HG02970 (cell line): ENCODE results near the gene CEBPB.
"Not testable (repeated sequence)": the region's sequence is repeated elsewhere in the genome, so short reads cannot be mapped to it uniquely, and the experiment has no call there.

Experiments
- ATAC-seq: cut with Tn5 transposase; IDR thresholded peaks from one replicate; pipeline ENCODE4 v1.9.1; 2021; ENCODE audit warnings: mild to moderate bottlenecking, moderate library complexity, moderate number of reproducible peaks; ENCODE audit not compliant: unreplicated experiment, low FRiP score

Gene CEBPB

DNA sequence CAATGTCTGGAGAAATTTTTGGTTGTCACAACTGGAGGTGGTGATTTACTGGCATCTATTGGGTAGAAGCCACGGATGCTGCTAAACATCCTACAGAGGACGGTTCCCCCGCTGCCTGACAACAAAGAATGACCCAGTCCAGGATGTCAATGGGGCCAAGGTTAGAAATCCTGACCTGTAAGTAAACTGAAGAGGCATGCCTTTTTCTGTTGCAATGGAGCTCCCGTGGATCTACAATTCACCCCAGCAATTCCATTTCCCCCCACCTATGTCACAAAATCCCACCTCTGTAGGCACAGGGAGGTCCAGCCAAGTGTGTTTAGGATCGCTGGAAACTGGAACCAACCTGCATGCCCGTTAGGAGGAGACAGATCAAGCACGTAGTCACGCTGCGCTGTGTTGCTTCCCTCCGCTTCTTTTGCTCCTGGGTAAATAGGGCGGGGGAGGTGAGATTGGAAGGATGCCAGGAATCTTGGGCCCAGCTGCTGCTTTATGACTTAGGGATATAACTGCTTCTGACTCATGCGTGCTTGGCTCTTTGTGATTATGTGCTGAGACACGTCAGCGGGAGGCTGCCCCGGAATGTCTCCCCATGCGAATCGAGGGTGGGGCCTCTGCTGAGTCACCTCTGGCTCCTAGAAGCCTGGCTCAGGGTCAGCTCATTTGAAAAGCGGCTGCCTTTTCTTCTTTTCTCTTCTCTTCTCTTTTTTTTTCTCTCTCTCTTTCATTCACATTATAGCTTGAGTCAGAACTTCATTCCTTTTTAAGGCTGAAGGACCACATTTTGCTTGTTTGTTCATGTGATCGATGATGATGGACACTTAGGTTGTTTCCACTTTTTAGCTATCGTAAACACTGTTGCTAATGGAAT, 24.7 kb upstream of the CEBPB start:
- no peak for ATAC-seq

DNA sequence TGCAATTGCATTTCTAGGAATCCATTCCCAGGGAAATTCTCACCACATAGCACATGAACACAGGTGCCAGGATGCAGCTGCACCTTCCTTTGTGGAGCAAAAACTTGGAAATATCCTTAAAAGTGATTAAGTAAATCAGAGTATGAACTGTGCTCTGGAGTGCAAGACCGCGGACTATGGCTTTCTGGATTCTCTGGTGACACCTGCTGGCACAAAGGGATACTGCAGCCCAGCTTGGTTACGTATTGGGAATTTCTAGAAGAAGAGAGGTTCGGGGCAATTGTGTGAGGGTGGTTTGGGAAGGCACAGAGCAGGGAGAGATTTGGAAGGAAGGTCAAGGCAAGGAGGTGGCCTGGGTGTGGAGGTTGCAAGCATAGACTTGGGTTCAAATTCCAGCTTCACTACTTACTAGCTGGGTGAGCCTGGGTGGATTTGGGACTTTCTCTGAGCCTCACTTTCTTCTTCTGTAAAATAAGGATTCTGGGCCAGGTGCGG, 21.3 kb upstream of the CEBPB start:
- no peak for ATAC-seq

DNA sequence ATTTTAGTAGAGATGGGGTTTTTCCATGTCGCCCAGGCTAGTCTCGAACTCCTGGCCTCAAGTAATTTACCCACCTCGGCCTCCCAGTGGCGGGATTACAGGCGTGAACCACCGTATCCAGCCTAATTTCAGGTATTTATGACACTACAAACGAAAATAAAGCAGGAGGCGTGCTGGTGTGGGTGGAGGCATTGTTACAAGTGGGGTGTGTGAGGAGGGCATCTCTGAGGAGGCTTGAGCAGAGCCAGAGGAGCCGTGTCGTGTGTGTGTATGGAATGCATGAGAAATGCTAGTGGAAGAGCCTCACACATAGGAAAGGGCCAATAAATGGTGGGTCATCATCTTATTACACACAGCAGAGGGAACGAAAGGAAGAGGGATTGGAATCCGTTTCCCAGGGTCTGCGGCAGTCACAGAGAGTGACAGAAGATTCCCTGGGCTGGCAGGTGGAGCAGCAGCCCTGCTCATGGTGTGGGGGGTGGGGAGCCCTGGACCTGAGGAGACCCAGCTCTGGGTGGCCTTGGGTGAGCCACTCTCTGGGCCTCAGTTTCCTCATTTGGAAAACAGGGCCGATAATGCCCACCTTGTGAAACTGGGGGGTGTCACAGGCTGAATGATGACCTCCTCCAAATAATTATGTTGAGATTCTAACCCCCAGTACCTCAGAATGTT, 19.9 kb upstream of the CEBPB start:
- no peak for ATAC-seq

DNA sequence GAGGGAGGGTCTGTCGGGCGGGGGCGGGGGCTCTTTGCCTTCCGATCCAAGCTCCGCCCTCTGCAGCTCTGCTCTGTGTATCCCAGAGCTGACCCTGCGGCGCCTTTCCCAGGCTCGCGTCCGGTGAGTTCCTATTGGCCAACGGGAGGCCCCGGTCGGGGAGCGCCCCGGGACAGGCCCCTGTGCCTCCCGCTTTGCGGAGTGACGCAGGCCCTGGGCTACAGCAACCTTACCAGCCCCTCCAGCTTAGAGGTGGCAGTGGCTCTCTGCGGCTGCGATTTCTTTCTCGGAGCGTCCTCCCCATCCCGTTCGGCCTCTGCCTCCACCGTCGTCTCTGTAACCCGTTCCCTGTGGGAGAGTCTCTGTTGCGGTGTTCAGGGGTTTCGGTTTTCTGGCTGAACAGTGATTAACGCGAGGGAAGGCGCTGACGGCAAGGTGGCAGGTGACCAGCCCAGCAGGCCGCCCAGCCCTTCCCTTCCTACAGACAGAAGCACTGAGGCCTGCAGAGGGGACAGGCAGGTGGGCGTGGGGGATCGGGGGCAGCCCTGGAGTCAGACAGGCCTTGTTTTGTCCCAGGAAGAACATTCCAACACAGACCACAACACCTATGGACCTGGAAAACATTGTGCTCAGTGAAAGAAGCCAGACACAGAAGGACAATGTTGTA, 18.1 kb upstream of the CEBPB start:
- no peak for ATAC-seq

DNA sequence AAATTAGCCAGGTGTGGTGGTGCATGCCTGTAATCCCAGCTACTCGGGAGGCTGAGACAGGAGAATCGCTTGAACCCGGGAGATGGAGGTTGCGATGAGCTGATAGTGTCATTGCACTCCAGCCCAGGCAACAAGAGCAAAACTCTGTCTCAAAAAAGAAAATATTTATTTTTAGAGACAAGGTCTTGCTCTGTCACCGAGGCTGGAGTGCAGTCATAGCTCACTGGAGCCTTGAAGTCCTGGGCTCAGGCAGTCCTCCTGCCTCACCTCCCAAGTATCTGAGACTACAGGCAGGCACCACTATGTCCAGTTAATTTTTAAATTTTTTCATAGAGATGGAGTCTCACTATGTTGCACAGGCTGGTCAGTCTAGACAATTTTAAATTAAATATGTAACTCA, 16.2 kb upstream of the CEBPB start:
- no peak for ATAC-seq

DNA sequence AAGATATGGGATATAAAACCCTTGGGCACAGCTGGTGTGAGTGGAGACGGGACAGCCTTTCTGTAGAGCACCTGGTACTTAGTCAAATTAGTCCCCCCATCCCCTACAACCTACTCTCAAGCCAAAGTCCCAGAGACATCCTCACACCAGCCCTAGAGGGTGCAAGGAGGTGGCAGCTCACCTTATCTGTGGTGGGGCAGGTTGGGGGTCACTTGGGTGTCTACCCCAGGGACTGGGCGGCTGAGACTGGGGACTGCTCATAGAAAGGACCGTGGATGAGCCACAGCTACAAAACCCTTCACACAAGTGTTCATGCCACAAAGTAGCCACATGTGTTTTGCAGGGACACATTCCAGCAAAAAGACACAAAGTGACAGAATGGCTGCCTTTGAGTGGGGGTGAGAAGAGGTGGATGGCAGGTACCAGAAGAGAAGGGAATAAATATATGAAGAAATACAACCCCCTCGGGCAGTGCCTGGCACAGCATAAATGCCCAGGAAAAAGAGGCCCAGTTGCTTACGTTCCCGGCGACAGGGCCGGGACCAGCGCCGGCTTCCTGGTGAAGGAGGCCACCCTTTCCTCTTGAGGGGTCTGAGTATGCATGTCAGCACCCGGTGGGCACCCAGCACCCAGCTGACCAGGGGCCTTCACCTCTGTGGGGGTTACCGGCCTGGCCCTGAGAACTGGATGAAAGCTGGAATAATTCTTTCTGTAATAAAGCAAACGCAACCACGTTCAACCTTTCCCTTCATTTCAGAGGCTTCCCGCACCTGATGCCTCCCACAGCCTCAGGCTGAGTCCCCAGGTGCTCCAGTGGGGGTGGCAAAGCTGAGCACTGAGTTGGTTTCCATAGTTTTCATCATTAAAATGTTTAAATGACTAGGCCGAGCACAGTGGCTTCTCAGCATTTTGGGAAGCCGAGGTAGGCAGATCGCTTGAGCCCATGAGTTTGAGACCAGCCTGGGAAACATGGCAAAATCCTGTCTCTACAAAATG, 14.4 kb upstream of the CEBPB start:
- no peak for ATAC-seq

DNA sequence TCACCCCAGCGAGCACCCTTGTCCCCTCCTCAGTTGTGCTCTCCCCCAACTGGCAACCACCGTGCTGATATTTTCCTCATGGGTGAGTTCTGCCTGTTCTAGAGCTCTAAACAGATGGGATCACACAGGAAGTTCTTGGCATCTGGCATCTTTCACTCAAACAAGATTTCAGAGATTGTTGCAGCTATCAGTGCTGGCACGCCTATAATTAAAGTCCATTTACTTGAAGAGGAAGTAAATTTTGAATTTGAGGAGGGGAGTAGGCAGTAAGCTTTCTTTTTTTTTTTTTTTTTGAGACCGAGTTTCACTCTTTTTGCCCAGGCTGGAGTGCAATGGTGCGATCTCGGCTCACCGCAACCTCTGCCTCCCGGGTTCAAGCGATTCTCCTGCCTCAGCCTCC, 12.0 kb upstream of the CEBPB start:
- ATAC-seq = not testable (repeated sequence)

DNA sequence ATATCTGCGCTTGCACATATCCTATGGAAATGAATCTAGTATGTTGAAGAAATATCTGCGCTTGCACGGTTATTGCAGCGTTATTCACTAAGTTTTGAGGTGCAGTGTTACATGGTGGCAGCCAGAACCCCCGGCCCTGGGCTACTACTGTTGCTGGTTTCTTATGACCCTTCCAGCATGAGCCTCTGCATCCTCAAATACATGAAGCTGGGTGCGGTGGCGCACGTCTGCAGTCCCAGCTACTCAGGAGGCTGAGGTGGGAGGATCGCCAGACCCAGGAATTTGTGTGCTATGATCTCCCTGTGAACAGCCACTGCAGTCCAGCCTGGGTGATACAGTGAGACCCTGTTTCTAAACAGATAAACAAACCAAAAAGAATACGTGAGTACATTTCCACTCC, 9.3 kb upstream of the CEBPB start:
- ATAC-seq = no peak

DNA sequence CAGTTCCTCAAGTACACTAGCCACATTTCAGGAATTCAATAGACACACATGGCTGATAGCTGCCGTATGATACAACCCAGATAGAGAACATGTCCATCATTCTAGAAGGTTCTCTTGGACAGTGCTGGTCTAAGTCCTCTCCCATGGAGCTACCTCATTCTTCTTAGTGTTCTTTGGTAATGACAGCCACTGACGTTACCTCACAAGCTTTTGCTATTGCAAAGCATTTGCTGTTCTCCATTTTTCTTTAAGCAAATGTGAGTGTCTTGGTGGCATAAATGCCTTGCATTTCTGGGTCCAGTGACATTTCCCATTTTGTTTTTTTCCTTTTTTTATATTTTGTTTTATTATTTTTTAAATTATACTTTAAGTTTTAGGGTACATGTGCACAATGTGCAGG, 8.3 kb upstream of the CEBPB start:
- no peak for ATAC-seq

DNA sequence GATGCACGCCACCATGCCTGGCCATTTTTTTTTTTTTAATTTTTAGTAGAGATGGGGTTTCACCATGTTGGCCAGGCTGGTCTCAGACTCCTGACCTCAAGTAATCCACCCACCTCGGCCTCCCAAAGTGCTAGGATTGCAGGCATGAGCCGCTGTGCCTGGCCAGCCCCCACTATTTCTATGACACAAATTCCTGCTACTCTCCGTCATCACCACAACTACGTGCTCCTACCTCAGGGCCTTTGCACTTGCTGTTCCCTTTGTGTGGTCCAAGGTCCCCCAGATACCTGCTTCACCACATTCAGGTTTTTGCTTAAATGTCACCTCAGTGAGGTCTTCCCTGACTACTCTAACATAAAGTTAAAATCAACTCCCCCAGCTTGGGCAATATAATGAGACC, 5.2 kb upstream of the CEBPB start:
- ATAC-seq = no peak

DNA sequence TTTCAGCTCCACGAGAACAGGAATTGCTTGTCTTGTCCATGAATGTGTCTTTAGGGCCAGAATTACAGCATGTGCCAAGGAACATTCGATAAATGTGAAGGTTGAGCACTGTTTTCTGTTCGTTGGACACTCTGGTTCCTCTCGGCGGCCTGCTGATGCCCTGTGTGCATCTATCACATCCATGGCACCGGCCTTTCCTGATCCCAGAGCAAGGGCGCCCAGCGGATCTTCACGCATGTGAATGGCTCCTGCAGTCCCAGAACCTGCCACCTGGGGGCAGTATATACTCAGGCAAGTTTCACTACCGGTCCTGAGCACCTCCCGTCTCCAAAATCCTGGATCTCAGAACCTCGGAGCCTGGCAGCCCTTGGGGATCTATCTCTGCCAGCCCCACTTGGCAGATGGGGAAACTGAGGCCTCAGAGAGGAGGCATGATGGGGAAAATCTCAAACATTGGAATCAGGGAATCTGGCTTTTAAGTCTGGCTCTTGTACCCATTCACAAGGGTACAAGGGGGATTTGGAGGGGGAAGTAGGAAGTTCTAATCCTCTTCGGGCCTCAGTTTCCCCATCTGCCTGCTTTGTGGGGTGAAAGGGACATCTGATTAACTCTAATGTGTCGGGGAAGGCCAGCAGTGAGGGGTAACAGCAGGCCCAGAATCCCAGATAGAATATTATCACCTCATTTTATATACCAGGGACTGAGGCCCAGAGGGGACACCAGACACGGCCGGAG, 4.3 kb upstream of the CEBPB start:
- ATAC-seq = no peak

DNA sequence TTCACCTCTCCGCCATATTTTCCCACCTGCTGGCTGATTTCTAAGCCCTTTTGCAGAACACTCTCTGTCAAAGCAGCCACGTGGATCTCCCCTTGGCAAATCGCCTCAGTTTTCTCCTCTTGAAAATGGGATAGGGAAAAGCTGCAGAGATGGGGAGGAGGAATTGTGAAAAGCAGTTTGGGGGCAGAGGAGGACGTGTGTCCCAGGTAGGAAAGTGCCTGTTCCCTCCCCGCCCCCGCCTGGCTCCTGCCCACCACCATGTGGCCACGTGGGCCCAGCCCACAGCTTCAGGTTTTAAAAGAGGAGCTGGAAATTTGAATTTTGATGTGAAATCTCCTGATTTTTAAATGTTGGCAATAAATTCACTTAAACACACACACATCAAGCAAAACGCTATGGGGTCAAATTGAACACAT, 3.6 kb upstream of the CEBPB start:
- ATAC-seq = no peak

DNA sequence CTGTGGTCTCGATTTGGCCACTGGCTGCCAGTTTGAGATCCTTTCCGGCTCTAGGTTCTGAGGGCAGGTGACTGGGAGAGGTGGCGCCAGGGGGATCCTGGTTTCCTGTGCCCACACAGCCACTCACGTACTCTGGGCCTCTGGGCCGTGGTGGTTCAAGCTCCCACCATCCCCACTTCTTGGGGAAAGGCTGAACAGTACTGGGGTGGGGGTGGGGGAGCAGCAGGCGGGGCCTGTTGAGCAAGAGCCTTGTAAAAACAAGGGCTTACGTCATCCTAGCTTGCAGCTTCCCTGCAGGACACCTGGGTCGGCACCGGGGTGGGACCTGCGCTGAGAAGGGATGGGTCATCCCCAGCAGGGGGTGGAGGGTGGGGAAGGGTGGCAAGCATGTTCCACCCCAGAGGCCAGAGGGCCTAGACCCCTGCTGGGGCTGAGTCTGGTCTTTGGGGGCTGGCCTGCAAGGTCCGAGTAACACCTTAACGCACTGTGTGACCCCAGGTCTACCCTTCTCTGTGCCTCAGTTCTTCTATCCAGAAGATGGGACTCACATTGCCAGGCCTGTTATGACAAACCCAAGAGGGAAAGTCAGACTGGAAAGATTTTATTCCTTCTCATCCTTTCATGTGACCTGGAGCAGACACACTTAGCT, 3.1 kb upstream of the CEBPB start:
- no peak for ATAC-seq

DNA sequence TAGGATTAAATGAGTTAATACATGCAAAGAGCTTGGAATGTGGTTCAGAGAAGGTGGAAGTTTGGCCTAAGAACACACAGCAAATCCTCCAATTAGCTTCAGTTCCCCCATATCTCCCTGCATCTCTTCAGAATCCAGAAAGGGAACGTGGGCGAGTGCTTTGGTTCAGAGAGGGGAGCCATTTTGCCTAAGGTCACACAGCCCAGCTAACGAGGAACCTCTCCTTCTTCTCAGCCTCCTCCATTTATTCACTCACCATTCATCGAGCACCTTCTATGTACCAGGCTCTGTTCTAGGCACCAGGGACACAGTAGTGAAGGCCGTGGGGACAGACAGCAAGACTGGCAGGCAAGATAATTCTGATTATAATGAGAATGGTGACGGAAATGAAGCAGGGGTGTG, 2.3 kb upstream of the CEBPB start:
- no peak for ATAC-seq

DNA sequence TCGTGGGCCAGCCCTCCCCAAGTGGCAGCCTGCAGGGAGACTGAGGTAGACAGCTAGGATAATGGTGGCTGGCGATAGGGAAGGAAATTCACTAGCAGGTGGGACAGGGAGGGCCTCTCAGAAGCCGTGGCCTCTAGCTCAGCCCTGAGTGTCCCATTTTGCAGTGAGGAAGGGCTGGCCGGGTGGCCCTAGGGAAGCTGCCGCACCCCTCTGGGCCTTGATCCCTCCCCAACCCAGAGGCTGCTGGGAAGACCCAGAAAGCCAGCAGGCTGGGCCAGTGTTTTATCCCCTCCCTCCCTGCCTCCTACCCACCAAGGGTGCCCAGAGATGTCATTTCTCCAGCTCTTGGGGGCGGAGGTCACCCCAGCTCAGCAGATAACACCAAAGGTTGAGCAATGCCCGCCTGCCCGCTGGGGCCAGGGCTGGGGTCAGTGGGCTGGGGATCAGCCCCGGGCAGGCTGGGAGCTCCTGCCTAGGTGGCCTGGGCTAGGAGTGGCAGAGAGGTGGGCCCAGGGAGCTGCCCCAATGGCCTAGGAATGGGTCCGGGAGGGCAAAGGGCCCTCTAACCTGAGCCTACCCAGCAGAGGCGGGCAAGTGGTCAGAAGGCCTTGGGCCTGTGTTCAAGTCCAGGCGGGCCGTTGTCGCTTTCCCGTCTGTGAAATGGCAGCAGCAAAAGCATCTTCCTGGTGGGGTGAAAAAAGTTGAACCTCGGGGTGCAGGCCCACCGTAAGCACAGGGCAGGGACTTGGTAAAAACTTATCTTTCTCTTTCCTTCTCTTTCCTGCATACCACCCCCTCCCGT, 1.6 kb upstream of the CEBPB start:
- ATAC-seq = no peak

DNA sequence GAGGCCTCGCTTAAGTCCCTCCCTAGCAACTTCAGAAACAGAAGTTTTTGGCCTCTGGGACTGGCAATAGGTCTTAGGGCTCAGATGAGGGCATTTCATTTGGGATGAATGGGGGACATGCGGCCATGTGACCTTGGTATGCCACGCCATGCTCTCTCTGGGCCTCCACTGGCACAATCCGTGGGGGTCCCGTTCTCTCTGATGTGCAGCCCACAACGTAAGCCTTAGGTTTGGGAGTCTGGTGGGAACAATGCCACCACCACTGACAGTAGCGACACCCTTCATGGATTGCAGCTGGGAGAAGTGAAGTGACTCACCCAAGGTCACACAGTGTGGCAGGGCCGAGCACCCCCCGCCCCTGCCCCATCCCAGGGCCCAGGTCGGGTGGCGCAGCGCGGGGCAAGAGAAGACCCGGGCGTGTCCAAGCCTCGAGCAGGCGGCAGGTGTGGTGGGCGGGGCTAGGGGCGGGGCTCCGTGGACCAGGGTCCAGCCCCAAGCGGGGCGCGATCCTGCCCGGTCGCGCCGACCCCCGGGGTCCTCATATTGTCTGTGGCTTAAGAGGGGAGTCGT, 864 bp upstream of the CEBPB start:
- ATAC-seq = no peak

DNA sequence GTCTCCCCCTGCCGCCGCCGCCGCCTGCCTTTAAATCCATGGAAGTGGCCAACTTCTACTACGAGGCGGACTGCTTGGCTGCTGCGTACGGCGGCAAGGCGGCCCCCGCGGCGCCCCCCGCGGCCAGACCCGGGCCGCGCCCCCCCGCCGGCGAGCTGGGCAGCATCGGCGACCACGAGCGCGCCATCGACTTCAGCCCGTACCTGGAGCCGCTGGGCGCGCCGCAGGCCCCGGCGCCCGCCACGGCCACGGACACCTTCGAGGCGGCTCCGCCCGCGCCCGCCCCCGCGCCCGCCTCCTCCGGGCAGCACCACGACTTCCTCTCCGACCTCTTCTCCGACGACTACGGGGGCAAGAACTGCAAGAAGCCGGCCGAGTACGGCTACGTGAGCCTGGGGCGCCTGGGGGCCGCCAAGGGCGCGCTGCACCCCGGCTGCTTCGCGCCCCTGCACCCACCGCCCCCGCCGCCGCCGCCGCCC, 474 bp downstream of the CEBPB start:
- peak; percentile 13 for ATAC-seq
